GM23248 (cell line): Measurements from ENCODE around the gene LAMTOR2. TPM values are rescaled to one million over a fixed set of nuclear protein-coding genes. Genes with fewer than 3 reads are reported as not detected.

ENCODE experiments used
- DNase-seq: peaks from one replicate; pipeline ENCODE4 v3.0.0-alpha.2; 2015
- H2AFZ ChIP-seq: fragments of 200-600 bp; sonication (generic); 2 replicates; pipeline ENCODE4 v1.6.1; 2016; ENCODE audit warnings: antibody characterized with exemption
- H3F3A ChIP-seq: fragments of 200-600 bp; sonication (generic); 2 replicates; pipeline ENCODE4 v1.6.1; 2016; ENCODE audit warnings: mild to moderate bottlenecking, antibody characterized with exemption, mixed run types; ENCODE audit not compliant: insufficient read depth
- H3K27ac ChIP-seq: fragments of 200-600 bp; sonication (generic); 2 replicates; pipeline ENCODE4 v1.5.1; 2016; ENCODE audit warnings: mild to moderate bottlenecking
- H3K27me3 ChIP-seq: fragments of 200-600 bp; sonication (generic); replicated peaks from 2 replicates; pipeline ENCODE4 v1.6.1; 2016; ENCODE audit warnings: mild to moderate bottlenecking; ENCODE audit not compliant: insufficient read depth
- H3K36me3 ChIP-seq: fragments of 200-600 bp; sonication (generic); 2 replicates; pipeline ENCODE4 v1.6.1; 2016; ENCODE audit warnings: low read depth, mild to moderate bottlenecking
- H3K4me1 ChIP-seq: fragments of 200-600 bp; sonication (generic); 2 replicates; pipeline ENCODE4 v1.6.1; 2016; ENCODE audit warnings: mild to moderate bottlenecking; ENCODE audit not compliant: insufficient read depth
- H3K4me2 ChIP-seq: fragments of 200-600 bp; sonication (generic); one replicate; pipeline ENCODE4 v1.6.1; 2016; ENCODE audit warnings: mild to moderate bottlenecking; ENCODE audit not compliant: unreplicated experiment
- H3K4me3 ChIP-seq: fragments of 200-600 bp; sonication (generic); 2 replicates; pipeline ENCODE4 v1.5.1; 2016; ENCODE audit warnings: mild to moderate bottlenecking
- H3K79me2 ChIP-seq: fragments of 200-600 bp; sonication (generic); 2 replicates; pipeline ENCODE4 v1.6.1; 2016; ENCODE audit warnings: mild to moderate bottlenecking; ENCODE audit not compliant: insufficient read depth
- H3K9ac ChIP-seq: fragments of 200-600 bp; sonication (generic); 2 replicates; pipeline ENCODE4 v1.6.1; 2016; ENCODE audit warnings: mild to moderate bottlenecking
- H3K9me2 ChIP-seq: fragments of 200-600 bp; sonication (generic); 2 replicates; pipeline ENCODE4 v1.6.1; 2016; ENCODE audit warnings: mixed run types, mild to moderate bottlenecking, moderate library complexity; ENCODE audit not compliant: insufficient read depth
- H3K9me3 ChIP-seq: fragments of 200-600 bp; sonication (generic); one replicate; pipeline ENCODE4 v1.6.1; 2017; ENCODE audit warnings: low read depth
- H4K20me1 ChIP-seq: fragments of 200-600 bp; sonication (generic); 2 replicates; pipeline ENCODE4 v1.6.0; 2016; ENCODE audit not compliant: insufficient read depth
- EZH2 ChIP-seq: fragments of 200-600 bp; sonication (generic); IDR thresholded peaks from 2 replicates; pipeline ENCODE4 v1.6.1; 2018; ENCODE audit warnings: antibody characterized with exemption, mild to moderate bottlenecking; ENCODE audit not compliant: insufficient read depth, poor library complexity, severe bottlenecking
- EZH2phosphoT487 ChIP-seq: fragments of 200-600 bp; sonication (generic); IDR thresholded peaks from 2 replicates; pipeline ENCODE4 v1.6.1; 2018; ENCODE audit warnings: antibody characterized with exemption, moderate library complexity, mild to moderate bottlenecking, low read depth; ENCODE audit not compliant: insufficient read depth
- WGBS, 2 experiments: methylation state at CpG; one replicate each; pipeline ENCODE4 v1.1.6; 2015 to 2017; ENCODE audit warnings: low lambda C conversion rate in 2 of 2, low coverage in 1 of 2; ENCODE audit errors: missing lambda C conversion rate in 2 of 2; 5-methylcytosine and 5-hydroxymethylcytosine counted together
- in situ Hi-C: fragments of 300-500 bp; cut with MboI; formaldehyde crosslinking; loops from 2 replicates; pipeline ENCODE4 v1.15.0; 2020
- polyA plus RNA-seq: library from polyadenylated mRNA; unstranded; fragments of >200 nt; fragmentation: Nextera tagmentation; extraction: Ambion mirVana; gene quantifications from 2 replicates; pipeline ENCODE4 v1.2.1, GENCODE V29; 2016
- total RNA-seq: library from RNA; depleted of rRNA; stranded (reverse); fragments of >200 nt; shearing (Covaris generic); gene quantifications from 2 replicates; pipeline ENCODE4 v1.2.3, GENCODE V29; 2014

The LAMTOR2 gene
- total and polyA plus RNA-seq, 2 experiments from 2014 or later, result 41.3 to 143 TPM

DNA sequence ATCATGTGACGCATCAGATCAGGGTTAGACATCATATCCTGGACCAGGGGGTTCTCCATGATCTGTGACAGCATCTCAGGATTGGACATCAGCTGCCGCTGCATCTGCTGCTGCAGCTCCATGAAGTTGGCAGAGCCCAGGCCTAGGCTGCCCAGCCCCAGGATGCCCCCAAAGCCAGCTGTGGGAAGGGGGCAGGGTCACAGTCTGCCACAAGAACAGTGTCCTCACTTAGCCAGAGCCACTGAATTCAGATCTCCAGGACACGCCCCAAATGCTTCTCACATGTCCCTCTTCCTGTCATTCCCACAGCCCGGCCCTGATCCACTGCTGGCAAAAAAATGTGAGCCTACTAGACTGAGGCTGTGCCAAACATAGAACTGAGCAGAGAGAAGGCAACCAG is 4.2 kb upstream of the LAMTOR2 start:
- peaks cover 4% of the 10 kb centered on the region; the same call in 1 of the 2 replicates for H3F3A ChIP-seq
- H3K4me3 ChIP-seq, result no peak overlapping the region
- H3K9me2 ChIP-seq, result no peaks in the 10 kb centered on the region
- no peaks in the 10 kb centered on the region for H4K20me1 ChIP-seq
- no peak overlapping the region for H3K27ac ChIP-seq
- H3K4me1 ChIP-seq, result no peaks in the 10 kb centered on the region
- no peak overlapping the region for H3K9ac ChIP-seq
- DNase-seq, result peak; percentile 15
- H3K79me2 ChIP-seq, result peaks cover 16% of the 10 kb centered on the region
- H3K36me3 ChIP-seq, result no peaks in the 10 kb centered on the region
- H2AFZ ChIP-seq, result no peak overlapping the region
- TF ChIP-seq EZH2phosphoT487, result no peak
- TF ChIP-seq EZH2, result no peak
- no peak overlapping the region for H3K4me2 ChIP-seq
- no peaks in the 10 kb centered on the region for H3K9me3 ChIP-seq
- H3K27me3 ChIP-seq, result no peaks in the 10 kb centered on the region
- in situ Hi-C loops, result no loop called here
- 62 to 67% methylated on average over 4 of the region's 4 CpGs for WGBS, 2 experiments

DNA sequence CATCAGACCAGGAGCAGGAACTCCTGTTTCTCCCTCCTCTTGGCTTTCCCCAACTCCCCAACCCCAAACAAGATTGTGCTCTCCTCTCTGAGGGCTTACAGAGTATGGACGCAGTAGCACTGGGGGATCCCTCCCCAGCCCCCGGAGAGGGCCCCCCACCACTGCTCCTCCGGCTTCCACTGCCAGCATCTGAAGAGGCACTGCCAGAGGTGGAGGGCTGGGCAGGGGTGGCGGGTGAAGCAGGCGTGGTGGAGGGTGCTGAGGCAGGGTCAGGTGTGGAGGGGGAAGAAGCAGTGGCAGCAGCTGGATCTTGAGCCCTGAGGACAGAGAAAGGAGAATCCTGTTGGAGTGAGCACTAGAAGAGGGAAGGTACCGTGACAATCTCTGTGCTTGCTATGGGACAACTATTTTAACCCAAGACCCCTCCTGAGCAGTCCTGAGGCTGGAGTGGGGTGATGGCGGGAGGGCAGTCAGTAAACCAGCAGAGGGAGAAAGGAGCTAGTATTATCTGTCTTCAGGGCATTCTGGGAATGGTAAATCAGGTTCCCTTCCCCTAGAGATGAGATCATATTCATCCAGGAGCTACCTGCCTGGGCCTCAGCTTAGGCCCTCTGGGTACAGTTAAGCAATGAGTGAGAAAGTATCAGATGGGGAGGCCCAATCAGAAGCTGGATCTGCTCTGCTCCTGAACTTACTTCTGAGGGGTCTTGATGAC is 3.4 kb upstream of the LAMTOR2 start:
- Histone ChIP-seq H3K4me2 (no peak overlapping the region), H3F3A (peaks cover 4% of the 10 kb centered on the region; the same call in 1 of the 2 replicates), H3K9me3 (no peaks in the 10 kb centered on the region), H3K27ac (no peak overlapping the region), H3K36me3 (no peaks in the 10 kb centered on the region), H3K27me3 (no peaks in the 10 kb centered on the region), H3K4me1 (peaks cover 8% of the 10 kb centered on the region), H3K9ac (no peak overlapping the region), H3K4me3 (no peak overlapping the region), H4K20me1 (no peaks in the 10 kb centered on the region), H3K9me2 (no peaks in the 10 kb centered on the region), H2AFZ (no peak overlapping the region), H3K79me2 (peaks cover 24% of the 10 kb centered on the region)
- WGBS, 2 experiments, result 88 to 92% methylated on average over 4 to 7 of the region's 7 CpGs
- no peak for DNase-seq
- in situ Hi-C loops, result no loop called here
- no peak for TF ChIP-seq EZH2
- TF ChIP-seq EZH2phosphoT487, result no peak

DNA sequence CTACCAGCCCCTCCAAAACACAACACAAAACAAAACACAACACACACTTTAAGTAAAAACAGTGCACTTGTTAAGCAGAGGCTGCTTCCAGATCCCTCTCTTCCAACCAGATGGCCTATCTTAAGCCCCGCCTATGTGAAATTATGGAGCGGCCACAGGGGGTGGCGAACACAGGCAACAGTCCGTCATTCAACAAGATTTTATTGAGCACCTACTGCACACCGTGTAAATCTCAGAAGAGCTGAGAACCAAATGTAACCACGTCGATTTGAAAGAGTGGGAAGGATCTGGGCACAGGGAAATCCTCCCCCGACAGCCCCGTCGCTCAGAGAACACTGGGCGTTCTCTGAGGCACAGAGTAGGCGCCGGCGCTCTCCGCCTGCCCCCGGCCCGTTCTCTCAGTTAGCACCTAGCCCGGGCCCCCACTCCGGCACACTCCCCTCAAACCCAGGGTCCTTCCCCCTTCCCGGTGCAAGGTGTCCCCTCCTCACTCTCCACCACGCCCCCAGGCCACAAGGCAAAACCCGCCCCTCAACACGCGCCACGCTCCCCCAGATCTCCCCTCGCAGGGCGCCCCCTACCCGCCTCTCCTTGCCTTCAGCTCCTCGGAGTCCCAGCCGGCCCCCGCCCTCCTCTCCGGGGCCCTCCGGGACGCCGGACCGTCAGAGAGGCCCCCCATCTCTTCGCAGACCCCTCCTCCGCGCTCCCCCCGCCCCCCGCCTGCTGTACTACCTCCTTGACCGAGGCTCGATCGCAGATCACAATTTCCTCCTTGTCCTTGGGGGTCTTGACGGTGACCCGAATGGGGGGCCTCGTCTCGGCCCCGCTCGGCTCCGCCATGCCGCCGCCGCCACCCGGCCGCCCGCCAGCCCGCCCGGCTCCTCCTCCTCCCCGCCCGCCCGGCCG is 1.5 kb upstream of the LAMTOR2 start:
- H3F3A ChIP-seq, result peaks cover 4% of the 10 kb centered on the region; the same call in 1 of the 2 replicates
- 1 to 2% methylated on average over 19 to 63 of the region's 63 CpGs for WGBS, 2 experiments
- peaks cover 8% of the 10 kb centered on the region for H3K4me1 ChIP-seq
- in situ Hi-C loops, result no loop called here
- H3K79me2 ChIP-seq, result peaks cover 27% of the 10 kb centered on the region
- peak overlapping the region; percentile 82 for H2AFZ ChIP-seq
- H3K4me2 ChIP-seq, result peak overlapping the region; percentile 56
- H3K27ac ChIP-seq, result peak overlapping the region; percentile 31
- TF ChIP-seq EZH2phosphoT487 (no peak), EZH2 (no peak)
- H3K9me2 ChIP-seq, result no peaks in the 10 kb centered on the region
- H3K27me3 ChIP-seq, result no peaks in the 10 kb centered on the region
- H3K9ac ChIP-seq, result peak overlapping the region; percentile 83
- peak; percentile 85 for DNase-seq
- H3K9me3 ChIP-seq, result no peaks in the 10 kb centered on the region
- no peaks in the 10 kb centered on the region for H4K20me1 ChIP-seq
- peak overlapping the region; percentile 86 for H3K4me3 ChIP-seq
- no peaks in the 10 kb centered on the region for H3K36me3 ChIP-seq

DNA sequence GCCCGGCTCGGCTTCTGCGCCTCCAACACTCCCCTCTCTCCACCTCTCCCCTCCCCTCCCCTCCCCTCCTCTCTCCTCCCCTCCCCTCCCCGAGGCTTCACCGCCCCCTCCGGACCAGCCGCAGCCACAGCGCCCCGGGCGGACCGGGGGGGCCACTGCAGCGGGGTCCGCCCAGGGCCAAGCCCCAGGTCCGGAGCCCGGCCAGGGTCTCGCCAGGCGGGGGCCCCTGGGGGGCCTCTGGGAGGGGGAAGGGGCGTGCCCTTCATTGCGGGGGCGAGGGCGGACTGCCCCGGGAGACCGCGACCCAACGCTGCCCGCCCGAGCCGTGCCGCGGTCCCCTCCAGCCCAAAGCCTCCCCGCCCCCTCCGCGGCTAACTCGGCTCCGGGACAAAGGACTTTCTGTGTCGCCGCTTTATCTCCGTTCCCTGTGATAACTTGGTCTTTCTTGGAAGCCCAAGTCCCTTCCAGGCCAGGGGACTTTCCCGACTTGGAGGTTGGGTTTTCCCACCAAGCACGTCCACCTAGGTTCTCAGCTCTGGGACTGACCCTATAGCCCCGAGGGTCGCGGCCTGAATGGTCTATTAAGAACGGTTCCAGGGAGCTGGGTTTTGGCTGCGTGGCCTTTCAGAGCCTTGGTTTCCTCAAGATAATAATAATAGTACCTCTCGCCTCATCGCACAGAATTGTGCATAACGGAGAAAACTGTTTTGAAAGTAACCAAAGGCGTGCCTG is 648 bp upstream of the LAMTOR2 start, which contains the start of gene UBQLN4:
TSS of gene UBQLN4 (minus strand) at position 31 of the 732 bp plus-strand sequence. CDS start 97 bp downstream, outside the sequence.
- peak; percentile 92 for DNase-seq
- H3K4me2 ChIP-seq, result peak within 1 kb of the TSS; percentile 95
- H3F3A ChIP-seq, result peaks cover 4% of the 10 kb centered on the region; the same call in 1 of the 2 replicates
- H3K27me3 ChIP-seq, result no peaks in the 10 kb centered on the region
- TF ChIP-seq EZH2 (no peak), EZH2phosphoT487 (no peak)
- whole genome bisulfite sequencing, 2 experiments, result 1% methylated on average over 13 to 47 of the region's 49 CpGs
- H3K9me3 ChIP-seq, result no peaks in the 10 kb centered on the region
- H4K20me1 ChIP-seq, result no peaks in the 10 kb centered on the region
- in situ Hi-C loops, result no loop called here
- peak within 1 kb of the TSS; percentile 86 for H3K4me3 ChIP-seq
- H3K4me1 ChIP-seq, result peaks cover 8% of the 10 kb centered on the region
- peak within 1 kb of the TSS; percentile 83 for H3K9ac ChIP-seq
- no peaks in the 10 kb centered on the region for H3K9me2 ChIP-seq
- H3K27ac ChIP-seq, result peak within 1 kb of the TSS; percentile 83
- H2AFZ ChIP-seq, result peak within 1 kb of the TSS; percentile 94
- peaks cover 27% of the 10 kb centered on the region for H3K79me2 ChIP-seq
- H3K36me3 ChIP-seq, result no peaks in the 10 kb centered on the region
